ENCODE data around the gene PIK3R6. TPM values are rescaled to one million over a fixed set of nuclear protein-coding genes. Genes with fewer than 3 reads are reported as not detected.

Gene PIK3R6
- total and polyA plus RNA-seq, 2 of the 4 experiments (the other 2 are of a cell fraction), result not detected

- ChIA-PET CTCF (interaction anchor here (1.0 kb wide), 1 partner anchor 408 kb away, joined by 4 read pairs; no protein-coding TSS in a partner anchor), POLR2A (ENCODE audit: unreplicated experiment) (no interaction called here)
- Histone ChIP-seq H2BK5ac (ENCODE audit: low read depth, low read length, poor library complexity, severe bottlenecking) (no peak overlapping the region), H3K27me3 (ENCODE audit: control insufficient read depth, insufficient read depth, low read length) (no peaks in the 10 kb centered on the region; the same call in 1 of the 2 replicates), H3K4me2 (ENCODE audit: low read depth, low read length) (no peak overlapping the region), H2BK120ac (ENCODE audit: low read depth, low read length) (no peak overlapping the region), H3K36me3 (ENCODE audit: control insufficient read depth, insufficient read depth, low read length) (no peaks in the 10 kb centered on the region), H3K4me3 (ENCODE audit: insufficient read depth, low read depth, low read length) (no peak overlapping the region), H3K9me1 (ENCODE audit: insufficient read depth, low read length) (no peaks in the 10 kb centered on the region), H3K9me3 (ENCODE audit: control insufficient read depth, insufficient read depth, low read length) (peaks cover 5% of the 10 kb centered on the region; the same call in 1 of the 2 replicates), H3K27ac (ENCODE audit: insufficient read depth, low read length) (no peak overlapping the region), H2AK9ac (replicated peaks; ENCODE audit: low read depth, low read length, poor library complexity) (no peak overlapping the region), H2AK5ac (ENCODE audit: low read depth, low read length) (no peak overlapping the region), H3K18ac (ENCODE audit: low read depth, low read length) (no peak overlapping the region), H3K14ac (replicated peaks; ENCODE audit: low read depth, low read length) (no peak overlapping the region), H4K5ac (ENCODE audit: low read depth, low read length) (no peak overlapping the region), H3K56ac (ENCODE audit: extremely low read depth, insufficient read depth, low read length) (no peak overlapping the region), H3K4ac (ENCODE audit: low read depth, low read length) (no peak overlapping the region), H2AFZ (replicated peaks; ENCODE audit: low read length, poor library complexity) (no peak overlapping the region), H4K20me1 (ENCODE audit: insufficient read depth, low read length) (no peaks in the 10 kb centered on the region), H2BK15ac (ENCODE audit: low read depth, low read length) (no peak overlapping the region), H3K23ac (ENCODE audit: low read depth, low read length) (no peak overlapping the region), H2BK20ac (ENCODE audit: low read depth, low read length) (no peak overlapping the region), H4K91ac (ENCODE audit: insufficient read depth, low read depth, low read length) (no peak overlapping the region), H3K9ac (ENCODE audit: low read depth, low read length) (no peak overlapping the region), H4K8ac (ENCODE audit: low read depth in 2 of 2, low read length in 2 of 2) (no peak overlapping the region), H3K79me1 (ENCODE audit: low read depth in 1 of 2, low read length in 2 of 2) (no peaks in the 10 kb centered on the region), H3K4me1 (ENCODE audit: control insufficient read depth, insufficient read depth, low read length) (no peaks in the 10 kb centered on the region)
- no TSS peak for BruUV-seq (replicated peaks)
- TF ChIP-seq CEBPB (IDR thresholded peaks at IDR 0.05; ENCODE audit: low read depth, low read length), result peak; percentile 30; the same call in 1 of the 2 replicates
- TF ChIP-seq RAD21 (IDR thresholded peaks at IDR 0.05; ENCODE audit: low read length), result no peak
- TF ChIP-seq FOS (IDR thresholded peaks at IDR 0.05; ENCODE audit: low read depth, low read length), result 0 out of 2 replicates have a peak, but pooled peaks have one; percentile 23
- TF ChIP-seq RFX5 (IDR thresholded peaks at IDR 0.05; ENCODE audit: low read depth, low read length), result no peak
- no peak for TF ChIP-seq ELK1 (IDR thresholded peaks at IDR 0.05; ENCODE audit: borderline replicate concordance, low read depth, low read length)
- no peak for TF ChIP-seq USF2 (IDR thresholded peaks at IDR 0.05; ENCODE audit: low read depth, low read length)
- dilution Hi-C loops (cut with HindIII; ENCODE audit: low sequenced_read_pairs, unreplicated experiment) (no loop called here), intact Hi-C loops (cut with micrococcal nuclease) (no loop called here), in situ Hi-C loops (cut with MboI; ENCODE audit: low sequenced_read_pairs) (loop anchor here (25.0 kb wide), 1 partner anchor 745 kb away; no protein-coding TSS in a partner anchor)
- no CpG with 5 or more reads among the region's 2 CpGs for WGBS, 2 experiments (ENCODE audit: extremely low coverage in 2 of 2, insufficient read length in 1 of 2)
- peak; percentile 40; the same call in 1 of the 2 replicates for ATAC-seq (ENCODE audit: low read depth)
- peak; percentile 51 for DNase-seq
Observed at GRCh38 chr17:8791910-8792270, 75.6 kb downstream of the PIK3R6 start.
